ENCODE results near the gene DPYSL4.

The DPYSL4 gene

DNA sequence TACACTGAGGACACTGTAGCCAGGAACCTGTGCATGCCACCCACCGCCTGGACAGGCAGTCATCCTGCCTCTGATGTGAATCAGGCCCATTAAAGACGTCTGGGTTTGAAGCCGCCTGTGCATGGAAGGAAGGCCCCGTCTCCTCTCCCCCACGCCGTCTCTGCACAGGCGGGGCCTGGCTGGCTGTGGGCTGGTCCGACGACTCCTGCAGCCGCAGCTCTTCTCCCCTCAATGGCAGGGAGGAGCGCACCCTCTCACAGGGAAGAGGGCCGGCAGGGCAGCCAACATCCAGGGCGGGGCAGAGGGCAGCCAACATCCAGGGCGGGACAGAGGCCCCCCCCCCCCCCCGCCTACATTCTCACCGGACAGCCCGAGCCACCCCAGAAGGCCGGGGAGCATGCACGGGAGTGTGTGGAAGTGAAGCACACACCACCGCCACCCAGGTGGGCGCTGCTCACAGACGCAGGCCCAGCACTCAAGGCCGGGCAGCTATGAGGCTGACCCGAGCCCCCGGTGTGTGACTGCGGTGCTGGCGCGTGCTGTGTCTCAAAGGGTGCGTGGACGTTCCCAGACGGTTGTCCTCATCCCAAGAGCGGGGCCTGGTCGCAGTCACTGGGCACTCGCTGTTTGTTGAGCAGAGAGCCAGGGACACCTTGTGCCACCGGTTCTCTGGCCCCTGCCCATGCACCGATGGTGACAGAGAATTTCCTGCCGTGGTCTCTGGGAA lies 19.1 kb downstream of the DPYSL4 start:
- TF ChIP-seq, protein P1, sequence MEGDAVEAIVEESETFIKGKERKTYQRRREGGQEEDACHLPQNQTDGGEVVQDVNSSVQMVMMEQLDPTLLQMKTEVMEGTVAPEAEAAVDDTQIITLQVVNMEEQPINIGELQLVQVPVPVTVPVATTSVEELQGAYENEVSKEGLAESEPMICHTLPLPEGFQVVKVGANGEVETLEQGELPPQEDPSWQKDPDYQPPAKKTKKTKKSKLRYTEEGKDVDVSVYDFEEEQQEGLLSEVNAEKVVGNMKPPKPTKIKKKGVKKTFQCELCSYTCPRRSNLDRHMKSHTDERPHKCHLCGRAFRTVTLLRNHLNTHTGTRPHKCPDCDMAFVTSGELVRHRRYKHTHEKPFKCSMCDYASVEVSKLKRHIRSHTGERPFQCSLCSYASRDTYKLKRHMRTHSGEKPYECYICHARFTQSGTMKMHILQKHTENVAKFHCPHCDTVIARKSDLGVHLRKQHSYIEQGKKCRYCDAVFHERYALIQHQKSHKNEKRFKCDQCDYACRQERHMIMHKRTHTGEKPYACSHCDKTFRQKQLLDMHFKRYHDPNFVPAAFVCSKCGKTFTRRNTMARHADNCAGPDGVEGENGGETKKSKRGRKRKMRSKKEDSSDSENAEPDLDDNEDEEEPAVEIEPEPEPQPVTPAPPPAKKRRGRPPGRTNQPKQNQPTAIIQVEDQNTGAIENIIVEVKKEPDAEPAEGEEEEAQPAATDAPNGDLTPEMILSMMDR (IDR thresholded peaks at IDR 0.05) = no peak

DNA sequence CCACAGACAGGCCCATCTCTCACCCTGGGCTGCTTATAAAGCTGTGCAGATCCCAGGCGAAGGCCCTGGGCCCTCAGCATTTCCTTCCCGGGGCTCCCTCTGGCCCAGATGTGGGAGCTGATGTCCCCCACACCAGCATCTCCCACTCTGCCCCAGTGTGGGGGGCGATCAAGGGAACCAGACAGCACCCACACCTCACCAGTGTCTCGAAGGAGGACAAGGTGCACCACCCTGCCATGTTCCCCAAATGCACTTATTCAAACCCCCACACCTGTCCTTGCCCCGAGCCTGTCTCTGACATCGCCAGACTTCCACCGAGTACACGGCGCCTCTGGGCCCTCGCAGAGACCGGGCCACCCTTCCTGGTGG lies 19.6 kb downstream of the DPYSL4 start:
- TF ChIP-seq, protein P1 (IDR thresholded peaks at IDR 0.05) = no peak

DNA sequence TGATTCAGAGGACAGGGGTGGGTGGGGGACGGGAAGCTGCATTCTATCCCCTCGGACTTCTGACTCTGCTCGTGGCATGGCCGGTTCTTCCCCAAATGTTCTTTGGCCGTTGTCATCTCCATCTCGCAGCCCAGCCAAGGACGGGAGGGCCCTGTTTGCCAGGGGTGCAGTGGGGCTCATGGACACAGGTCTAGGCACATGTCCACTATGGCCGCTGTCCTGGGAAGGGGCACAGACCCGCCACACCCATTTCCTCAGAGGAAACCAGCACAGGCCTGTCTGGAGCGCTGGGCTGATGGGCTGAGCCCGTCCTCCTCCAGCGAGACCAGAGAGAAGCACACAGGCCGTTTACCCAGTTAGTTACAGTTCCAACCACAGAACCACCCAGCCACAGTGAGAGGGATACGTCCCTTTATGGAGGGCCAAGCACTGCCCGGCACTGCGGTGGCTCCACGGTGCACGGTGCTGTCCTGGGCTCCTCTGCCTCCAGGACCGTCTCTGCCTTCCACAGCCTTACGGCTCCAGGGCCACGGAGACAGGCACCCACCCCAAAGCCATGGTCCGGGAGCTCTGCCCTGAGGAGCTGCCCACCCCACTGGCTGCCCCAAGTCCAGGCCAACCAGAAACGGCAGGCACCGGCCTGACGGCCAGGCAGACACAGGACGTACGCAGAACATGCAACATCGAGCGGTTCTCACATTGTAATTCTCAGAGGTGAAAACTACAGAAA lies 20.2 kb downstream of the DPYSL4 start:
- TF ChIP-seq, protein P1 (IDR thresholded peaks at IDR 0.05) = no peak

DNA sequence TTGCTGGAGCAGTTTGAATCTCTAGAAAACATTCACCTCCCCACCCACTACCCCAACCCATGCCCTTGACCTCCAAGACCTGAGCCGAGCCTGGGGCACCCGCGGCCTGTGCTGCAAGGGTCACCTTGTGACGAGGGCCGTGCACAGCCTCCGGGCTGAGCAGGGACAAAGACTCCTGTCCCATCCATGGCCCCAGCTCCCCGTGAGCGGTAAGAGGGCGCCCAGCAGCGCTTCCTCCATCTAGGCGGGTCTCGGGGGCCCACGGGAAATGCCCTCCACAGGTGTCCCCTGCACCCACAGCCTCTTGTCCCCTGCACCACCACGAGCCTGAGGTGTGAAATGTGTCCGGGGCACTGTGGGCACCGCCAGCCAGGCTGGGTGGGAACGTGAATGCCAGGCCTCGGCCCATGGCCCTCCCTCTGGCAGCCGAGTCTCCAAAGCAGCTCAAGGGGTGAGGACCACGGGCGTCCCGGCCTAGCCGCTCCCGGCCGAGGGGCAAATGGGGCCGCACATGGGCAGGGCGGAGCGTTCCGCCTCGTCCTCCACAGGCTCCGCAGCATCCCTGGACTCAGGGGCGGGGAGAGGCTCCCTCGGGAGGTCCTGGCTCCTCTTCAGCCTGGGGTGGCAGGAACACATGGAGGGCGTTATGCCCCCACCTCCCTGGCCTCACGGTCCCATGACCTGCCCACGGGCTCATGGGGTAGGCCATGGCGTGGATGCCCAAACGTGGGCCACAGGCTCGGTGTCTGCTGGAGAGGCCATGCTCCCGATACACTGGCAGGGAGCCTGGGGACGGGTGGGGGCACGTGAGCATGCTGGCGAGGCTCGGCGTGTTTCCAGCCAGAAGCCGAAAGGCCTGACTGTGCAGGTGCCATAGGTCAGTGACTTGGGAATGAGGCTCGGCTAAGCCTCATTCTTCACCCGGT lies 21.1 kb downstream of the DPYSL4 start:
- TF ChIP-seq, protein P1 (IDR thresholded peaks at IDR 0.05) = no peak

DNA sequence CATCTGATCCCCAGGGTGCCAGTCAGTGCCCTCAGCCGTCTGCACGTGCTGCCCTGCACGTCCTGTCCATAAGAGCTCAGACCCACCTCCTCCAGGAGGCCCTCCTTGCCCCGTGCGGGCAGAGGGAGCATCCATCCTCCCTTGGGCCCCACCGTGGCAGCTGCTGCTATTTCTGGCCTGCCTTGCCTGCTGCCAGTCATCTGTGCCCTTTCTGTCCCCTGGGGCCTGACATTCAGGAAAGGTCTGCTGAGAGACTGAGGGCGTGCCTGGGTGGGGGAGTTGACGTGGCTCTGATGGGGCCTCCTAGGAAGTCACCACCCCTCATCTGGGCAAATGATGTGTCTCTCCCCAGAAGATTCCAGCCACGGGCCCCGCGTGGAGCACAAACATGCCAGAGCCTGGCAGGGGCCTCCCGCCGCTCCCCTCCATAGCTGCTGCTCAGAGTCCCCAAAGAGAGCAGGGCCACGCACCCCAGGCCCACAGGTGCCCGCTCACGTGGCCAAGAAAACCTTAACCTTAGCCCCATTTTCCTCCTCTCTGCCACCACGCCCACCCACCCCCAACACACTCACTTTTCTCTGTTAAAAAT lies 21.8 kb downstream of the DPYSL4 start:
- TF ChIP-seq, protein P1 (IDR thresholded peaks at IDR 0.05) = no peak

DNA sequence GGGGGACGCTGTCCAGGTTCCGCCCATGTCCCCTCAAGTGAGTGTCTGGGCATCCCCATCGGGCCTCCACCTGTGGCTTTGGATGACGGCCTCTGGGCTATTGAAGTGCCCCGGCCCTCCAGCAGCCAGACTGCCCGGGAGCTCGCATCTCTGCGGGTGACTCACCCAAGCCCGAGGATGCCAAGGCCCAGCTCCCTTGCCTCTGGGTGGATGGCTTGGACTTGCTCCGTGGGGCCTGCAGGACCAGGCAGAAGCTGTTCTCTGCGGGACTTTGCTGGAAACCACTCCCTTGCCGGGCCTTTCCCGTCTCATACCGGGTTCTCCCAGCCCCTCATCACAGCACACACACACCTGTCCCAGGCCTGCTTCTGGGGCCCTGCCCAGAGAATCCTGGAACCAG lies 22.4 kb downstream of the DPYSL4 start:
- TF ChIP-seq, protein P1 (IDR thresholded peaks at IDR 0.05) = no peak

DNA sequence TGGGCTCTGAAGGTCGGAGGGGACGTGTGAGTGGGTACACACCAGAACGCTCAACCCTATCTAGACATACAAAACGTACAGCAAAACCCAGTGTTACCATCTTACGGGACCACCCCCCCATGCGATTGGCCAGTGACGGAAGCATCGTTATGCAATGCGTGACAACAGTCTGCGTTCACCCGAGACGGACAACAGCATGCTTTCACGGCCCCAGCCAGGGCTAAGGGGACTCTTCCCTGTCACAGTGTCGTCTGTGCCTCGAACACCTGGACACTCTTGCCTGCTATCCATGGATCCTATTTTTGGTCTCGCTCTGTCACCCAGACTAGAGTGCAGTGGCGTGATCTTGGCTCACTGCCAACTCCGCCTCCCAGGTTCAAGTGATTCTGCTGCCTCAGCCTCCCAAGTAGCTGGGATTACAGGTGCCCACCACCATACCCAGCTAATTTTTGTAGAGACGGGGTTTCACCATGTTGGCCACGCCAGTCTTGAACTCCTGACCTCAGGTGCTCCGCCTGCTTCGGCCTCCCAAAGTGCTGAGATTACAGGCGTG lies 23.3 kb downstream of the DPYSL4 start:
- TF ChIP-seq, protein P1 (IDR thresholded peaks at IDR 0.05) = no peak

All from LNCAP (cell line).